Panc1 (cell line): ENCODE results near the gene ECI1. TPM values are rescaled to one million over a fixed set of nuclear protein-coding genes. Genes with fewer than 3 reads are reported as not detected.

Experiments
- ATAC-seq: fragments of 200-7000 bp; cut with Tn5 transposase; 2 replicates; pipeline ENCODE4 v1.9.1; 2020; ENCODE audit warnings: mild to moderate bottlenecking, moderate library complexity
- BruUV-seq: library from RNA; stranded (reverse); fragments of 400-500 nt; replicated peaks from 2 replicates; lab custom pipeline; 2021; lab: Mats Ljungman, UMichigan
- CTCF ChIA-PET: fragments of 300-600 bp; sonication (Branson Sonifier 250); formaldehyde crosslinking; loops from one replicate; lab custom pipeline; 2022; ENCODE audit warnings: antibody characterized with exemption; lab: Charles Lee
- POLR2A ChIA-PET: fragments of 300-600 bp; sonication (Branson Sonifier 250); formaldehyde crosslinking; loops from one replicate; lab custom pipeline; 2022; ENCODE audit warnings: antibody characterized with exemption; lab: Charles Lee
- DNase-seq: peaks from one replicate; pipeline ENCODE4 v3.0.0-alpha.2; 2010; ENCODE audit warnings: low read depth, low spot score
- H3K27ac ChIP-seq: 2 replicates; pipeline ENCODE4 v1.5.1; 2011; ENCODE audit warnings: mild to moderate bottlenecking, low read length, inconsistent platforms
- H3K27me3 ChIP-seq: fragments of 200-500 bp; sonication (Bioruptor generic); 2 replicates; pipeline ENCODE4 v1.6.0; 2014; ENCODE audit warnings: low read length, inconsistent platforms; ENCODE audit not compliant: control insufficient read depth, insufficient read depth
- H3K36me3 ChIP-seq: fragments of 200-500 bp; sonication (Bioruptor generic); 2 replicates; pipeline ENCODE4 v1.5.1; 2014; ENCODE audit warnings: inconsistent platforms, mild to moderate bottlenecking, low read length, moderate library complexity; ENCODE audit not compliant: control insufficient read depth, insufficient read depth
- H3K4me1 ChIP-seq: 2 replicates; pipeline ENCODE4 v1.5.1; 2011; ENCODE audit warnings: inconsistent platforms, mild to moderate bottlenecking, low read length, moderate library complexity; ENCODE audit not compliant: control insufficient read depth, insufficient read depth
- H3K4me3 ChIP-seq, 2 experiments: 2 replicates each; pipeline ENCODE4 v1.5.1; 2011 to 2012; ENCODE audit warnings: low read depth in 2 of 2, low read length in 2 of 2, mild to moderate bottlenecking in 2 of 2, inconsistent platforms in 1 of 2, moderate library complexity in 1 of 2
- H3K9me3 ChIP-seq: fragments of 200-500 bp; sonication (Bioruptor generic); 2 replicates; pipeline ENCODE4 v1.5.1; 2014; ENCODE audit warnings: low read depth, mild to moderate bottlenecking, inconsistent platforms, low read length, moderate library complexity; ENCODE audit not compliant: control insufficient read depth, insufficient read depth
- CTCF ChIP-seq: fragments of 450-650 bp; IDR thresholded peaks from 2 replicates; pipeline ENCODE4 v1.5.1; 2017; ENCODE audit warnings: mild to moderate bottlenecking
- POLR2AphosphoS5 ChIP-seq: IDR thresholded peaks from 2 replicates; pipeline ENCODE4 v1.6.1; 2012; ENCODE audit warnings: mild to moderate bottlenecking, low read depth, low read length, moderate library complexity
- REST ChIP-seq, 2 experiments: IDR thresholded peaks; 2 replicates each; pipeline ENCODE4 v1.6.1; 2011 to 2012; ENCODE audit warnings: low read depth in 2 of 2, control low read depth in 1 of 2, low read length in 1 of 2, mild to moderate bottlenecking in 1 of 2, moderate library complexity in 1 of 2; ENCODE audit not compliant: insufficient read depth in 1 of 2
- SIN3A ChIP-seq: IDR thresholded peaks from 2 replicates; pipeline ENCODE4 v1.6.1; 2012; ENCODE audit warnings: low read depth, mild to moderate bottlenecking, low read length, moderate library complexity, borderline replicate concordance; ENCODE audit not compliant: insufficient read depth
- TCF7L2 ChIP-seq: IDR thresholded peaks from 2 replicates; pipeline ENCODE4 v1.6.1; 2011; ENCODE audit warnings: mild to moderate bottlenecking, low read depth, low read length, inconsistent platforms
- in situ Hi-C: cut with HindIII; loops from 2 replicates; pipeline ENCODE4 v1.10.0; 2016; ENCODE audit warnings: low sequenced_read_pairs, low pct_unique_long_range_greater_than_20kb
- intact Hi-C: fragments of 100-400 bp; cut with micrococcal nuclease; formaldehyde crosslinking; loops from one replicate; pipeline ENCODE4 v1.10.0; 2022; ENCODE audit not compliant: unreplicated experiment
- total RNA-seq: library from RNA; stranded (reverse); gene quantifications from one replicate; pipeline ENCODE4 v1.2.1, GENCODE V29; 2021; ENCODE audit not compliant: unreplicated experiment

ECI1 gene
- total RNA-seq, 1 experiment from 2014 or later: 117 TPM

- no peak overlapping the region for H3K4me3 ChIP-seq
- in situ Hi-C loops: no loop called here
- H3K27me3 ChIP-seq: no peaks in the 10 kb centered on the region
- H3K27ac ChIP-seq: no peak overlapping the region
- no peak for ATAC-seq
- no TSS peak for BruUV-seq
- peaks cover 13% of the 10 kb centered on the region for H3K4me1 ChIP-seq
- TF ChIP-seq POLR2AphosphoS5 (no peak), CTCF (no peak), REST (IDR thresholded peaks at IDR 0.05; ENCODE audit: insufficient read depth in 1 of 2, low read depth in 2 of 2, low read length in 1 of 2) (no peak), TCF7L2 (no peak), SIN3A (no peak)
- peaks cover 5% of the 10 kb centered on the region; the same call in 1 of the 2 replicates for H3K36me3 ChIP-seq
- no peak for DNase-seq
- CTCF ChIA-PET: no interaction called here
- H3K9me3 ChIP-seq: no peaks in the 10 kb centered on the region
- intact Hi-C loops: no loop called here
- POLR2A ChIA-PET: no interaction called here
These were observed 21.0 kb downstream of the ECI1 start for GRCh38 chr16:2230376-2230775.

GRCh38 chr16:2229632-2230250, 21.6 kb downstream of the ECI1 start:
- in situ Hi-C loops (no loop called here), intact Hi-C loops (no loop called here)
- ChIA-PET POLR2A (no interaction called here), CTCF (no interaction called here)
- no peak for DNase-seq
- Histone ChIP-seq H3K9me3 (no peaks in the 10 kb centered on the region), H3K4me3 (no peak overlapping the region), H3K27me3 (no peaks in the 10 kb centered on the region), H3K36me3 (peaks cover 5% of the 10 kb centered on the region; the same call in 1 of the 2 replicates), H3K4me1 (peaks cover 16% of the 10 kb centered on the region), H3K27ac (no peak overlapping the region)
- TF ChIP-seq CTCF (no peak), TCF7L2 (no peak), POLR2AphosphoS5 (no peak), SIN3A (no peak), REST (IDR thresholded peaks at IDR 0.05; ENCODE audit: insufficient read depth in 1 of 2, low read depth in 2 of 2, low read length in 1 of 2) (no peak)
- no TSS peak for BruUV-seq
- ATAC-seq: no peak
